ENCODE data around the gene NCAPD2. TPM values are rescaled to one million over a fixed set of nuclear protein-coding genes. Genes with fewer than 3 reads are reported as not detected.
"Not testable (repeated sequence)": the region's sequence is repeated elsewhere in the genome, so short reads cannot be mapped to it uniquely, and the experiment has no call there.

NCAPD2 gene
- total RNA-seq, 6 experiments from 2014 or later = 42.2 to 75.9 (median 65.4) TPM

DNA sequence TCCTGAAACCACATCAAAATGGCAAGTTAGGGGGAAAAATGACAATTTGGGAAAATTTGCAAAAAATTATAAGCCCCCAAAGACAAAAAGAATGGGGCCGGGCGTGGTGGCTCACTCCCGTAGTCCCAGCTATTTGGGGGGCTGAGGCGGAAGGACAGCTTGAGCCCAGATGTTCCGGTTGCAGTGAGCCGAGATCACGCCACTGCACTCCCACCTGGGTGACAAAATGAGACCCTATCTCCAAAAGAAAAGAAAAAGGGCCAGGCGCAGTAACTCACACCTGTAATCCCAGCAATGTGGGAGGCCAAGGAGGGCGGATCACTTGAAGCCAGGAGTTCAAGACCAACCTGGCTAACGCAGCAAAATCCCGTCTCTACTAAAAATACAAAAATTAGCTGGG, 21.4 kb upstream of the NCAPD2 start:
- TF ChIP-seq, protein P1, sequence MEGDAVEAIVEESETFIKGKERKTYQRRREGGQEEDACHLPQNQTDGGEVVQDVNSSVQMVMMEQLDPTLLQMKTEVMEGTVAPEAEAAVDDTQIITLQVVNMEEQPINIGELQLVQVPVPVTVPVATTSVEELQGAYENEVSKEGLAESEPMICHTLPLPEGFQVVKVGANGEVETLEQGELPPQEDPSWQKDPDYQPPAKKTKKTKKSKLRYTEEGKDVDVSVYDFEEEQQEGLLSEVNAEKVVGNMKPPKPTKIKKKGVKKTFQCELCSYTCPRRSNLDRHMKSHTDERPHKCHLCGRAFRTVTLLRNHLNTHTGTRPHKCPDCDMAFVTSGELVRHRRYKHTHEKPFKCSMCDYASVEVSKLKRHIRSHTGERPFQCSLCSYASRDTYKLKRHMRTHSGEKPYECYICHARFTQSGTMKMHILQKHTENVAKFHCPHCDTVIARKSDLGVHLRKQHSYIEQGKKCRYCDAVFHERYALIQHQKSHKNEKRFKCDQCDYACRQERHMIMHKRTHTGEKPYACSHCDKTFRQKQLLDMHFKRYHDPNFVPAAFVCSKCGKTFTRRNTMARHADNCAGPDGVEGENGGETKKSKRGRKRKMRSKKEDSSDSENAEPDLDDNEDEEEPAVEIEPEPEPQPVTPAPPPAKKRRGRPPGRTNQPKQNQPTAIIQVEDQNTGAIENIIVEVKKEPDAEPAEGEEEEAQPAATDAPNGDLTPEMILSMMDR (IDR thresholded peaks at IDR 0.05) = no peak
- Mint-ChIP-seq H3K27me3 (ENCODE audit: insufficient read depth) (peaks cover 3% of the 10 kb centered on the region), H3K4me3 (no peak overlapping the region), H3K36me3 (ENCODE audit: low read depth) (peaks cover 9% of the 10 kb centered on the region; the same call in 1 of the 2 replicates), H3K27ac (no peak overlapping the region; the same call in 1 of the 2 replicates), H3K4me1 (ENCODE audit: low read depth) (peaks cover 54% of the 10 kb centered on the region), H3K9me3 (no peaks in the 10 kb centered on the region)
- DNase-seq = no peak

DNA sequence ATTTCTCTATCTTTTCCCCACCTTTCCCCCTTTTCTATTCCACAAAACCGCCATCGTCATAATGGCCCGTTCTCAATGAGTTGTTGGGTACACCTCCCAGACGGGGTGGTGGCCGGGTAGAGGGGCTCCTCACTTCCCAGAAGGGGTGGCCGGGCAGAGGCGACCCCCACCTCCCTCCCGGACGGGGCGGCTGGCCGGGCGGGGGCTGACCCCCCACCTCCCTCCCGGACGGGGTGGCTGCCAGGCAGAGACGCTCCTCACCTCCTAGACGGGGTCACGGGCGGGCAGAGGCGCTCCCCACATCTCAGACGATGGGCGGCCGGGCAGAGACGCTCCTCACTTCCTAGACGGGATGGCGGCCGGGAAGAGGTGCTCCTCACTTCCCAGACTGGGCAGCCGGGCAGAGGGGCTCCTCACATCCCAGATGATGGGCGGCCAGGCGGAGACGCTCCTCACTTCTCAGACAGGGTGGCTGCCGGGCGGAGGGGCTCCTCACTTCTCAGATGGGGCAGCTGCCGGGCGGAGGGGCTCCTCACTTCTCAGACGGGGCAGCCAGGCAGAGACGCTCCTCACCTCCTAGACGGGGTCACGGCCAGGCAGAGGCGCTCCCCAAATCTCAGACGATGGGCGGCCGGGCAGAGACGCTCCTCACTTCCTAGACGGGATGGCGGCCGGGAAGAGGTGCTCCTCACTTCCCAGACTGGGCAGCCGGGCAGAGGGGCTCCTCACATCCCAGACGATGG, 18.5 kb upstream of the NCAPD2 start:
- not testable (repeated sequence) for H3K27me3 Mint-ChIP-seq (ENCODE audit: insufficient read depth); H3K36me3 Mint-ChIP-seq (ENCODE audit: low read depth); DNase-seq; H3K27ac Mint-ChIP-seq; H3K9me3 Mint-ChIP-seq; H3K4me3 Mint-ChIP-seq
- H3K4me1 Mint-ChIP-seq (ENCODE audit: low read depth) = peaks cover 44% of the 10 kb centered on the region

DNA sequence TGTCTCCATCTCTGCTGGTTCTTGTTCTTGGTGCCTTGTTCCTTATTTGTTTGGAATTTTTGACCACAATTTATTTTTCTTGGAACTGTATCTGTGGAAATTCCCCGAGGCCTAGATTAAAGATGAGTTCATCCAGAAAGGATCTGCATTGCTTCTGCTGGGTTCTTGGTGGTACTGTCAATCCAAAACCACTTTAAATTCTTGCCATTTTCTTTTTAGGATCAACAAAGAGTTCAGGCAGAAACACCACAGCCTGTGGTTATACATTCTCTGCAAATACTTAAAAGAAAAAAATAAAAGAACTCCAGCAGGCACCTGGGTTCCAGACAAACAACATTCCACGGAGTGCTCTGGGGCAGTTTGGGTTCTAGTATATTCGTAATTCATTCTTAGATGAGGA, 17.4 kb upstream of the NCAPD2 start:
- Mint-ChIP-seq H3K27ac (peak overlapping the region; percentile 67), H3K4me3 (no peak overlapping the region), H3K4me1 (ENCODE audit: low read depth) (peaks cover 37% of the 10 kb centered on the region), H3K36me3 (ENCODE audit: low read depth) (no peaks in the 10 kb centered on the region), H3K9me3 (no peaks in the 10 kb centered on the region), H3K27me3 (ENCODE audit: insufficient read depth) (peaks cover 6% of the 10 kb centered on the region)
- TF ChIP-seq, protein P1 (IDR thresholded peaks at IDR 0.05) = no peak
- peak; percentile 84 for DNase-seq

DNA sequence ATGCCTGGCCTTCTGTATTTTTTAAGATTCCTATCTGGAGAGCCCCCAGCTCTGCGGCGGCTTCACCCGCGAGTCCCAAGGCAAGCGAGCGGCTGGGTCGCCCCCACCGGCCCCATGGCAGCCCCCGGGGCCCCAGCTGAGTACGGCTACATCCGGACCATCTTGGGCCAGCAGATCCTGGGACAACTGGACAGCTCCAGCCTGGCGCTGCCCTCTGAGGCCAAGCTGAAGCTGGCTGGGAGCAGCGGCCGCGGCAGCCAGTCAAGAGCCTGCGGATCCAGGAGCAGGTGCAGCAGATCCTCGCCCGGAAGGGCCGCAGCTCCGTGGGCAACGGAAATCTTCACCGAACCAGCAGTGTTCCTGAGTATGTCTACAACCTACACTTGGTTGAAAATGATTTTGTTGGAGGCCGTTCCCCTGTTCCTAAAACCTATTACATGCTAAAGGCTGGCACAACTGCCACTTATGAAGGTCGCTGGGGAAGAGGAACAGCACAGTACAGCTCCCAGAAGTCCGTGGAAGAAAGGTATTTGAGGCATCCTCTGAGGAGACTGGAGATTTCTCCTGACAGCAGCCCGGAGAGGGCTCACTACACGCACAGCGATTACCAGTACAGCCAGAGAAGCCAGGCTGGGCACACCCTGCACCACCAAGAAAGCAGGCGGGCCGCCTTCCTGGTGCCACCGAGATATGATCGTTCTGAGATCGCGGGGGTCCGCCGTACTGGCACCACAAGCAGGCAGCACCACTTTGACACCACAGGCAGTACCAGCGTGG, 16.1 kb upstream of the NCAPD2 start:
- not testable (repeated sequence) for H3K27ac Mint-ChIP-seq; H3K9me3 Mint-ChIP-seq; H3K4me3 Mint-ChIP-seq; H3K27me3 Mint-ChIP-seq (ENCODE audit: insufficient read depth); H3K36me3 Mint-ChIP-seq (ENCODE audit: low read depth); DNase-seq
- H3K4me1 Mint-ChIP-seq (ENCODE audit: low read depth) = peaks cover 26% of the 10 kb centered on the region

DNA sequence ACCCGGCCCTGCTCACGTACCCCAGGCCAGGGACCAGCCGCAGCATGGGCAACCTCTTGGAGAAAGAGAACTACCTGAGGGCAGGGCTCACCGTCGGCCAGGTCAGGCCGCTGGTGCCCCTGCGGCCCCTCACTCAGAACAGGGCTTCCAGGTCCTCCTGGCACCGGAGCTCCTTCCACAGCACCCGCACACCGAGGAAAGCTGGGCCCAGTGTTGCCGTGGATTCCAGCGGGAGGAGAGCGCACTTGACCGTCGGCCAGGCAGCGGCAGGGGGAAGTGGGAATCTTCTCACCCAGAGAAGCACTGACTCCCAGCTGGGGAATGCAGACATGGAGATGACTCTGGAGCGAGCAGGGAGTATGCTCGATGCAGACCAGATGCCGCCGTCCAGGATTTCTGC, 15.5 kb upstream of the NCAPD2 start:
- H3K9me3 Mint-ChIP-seq = no peaks in the 10 kb centered on the region
- H3K27ac Mint-ChIP-seq = no peak overlapping the region
- H3K4me3 Mint-ChIP-seq = peak overlapping the region; percentile 51; the same call in 1 of the 2 replicates
- TF ChIP-seq, protein P1 (IDR thresholded peaks at IDR 0.05) = no peak
- DNase-seq = no peak
- peaks cover 7% of the 10 kb centered on the region for H3K27me3 Mint-ChIP-seq (ENCODE audit: insufficient read depth)
- H3K36me3 Mint-ChIP-seq (ENCODE audit: low read depth) = no peaks in the 10 kb centered on the region
- peaks cover 26% of the 10 kb centered on the region for H3K4me1 Mint-ChIP-seq (ENCODE audit: low read depth)

DNA sequence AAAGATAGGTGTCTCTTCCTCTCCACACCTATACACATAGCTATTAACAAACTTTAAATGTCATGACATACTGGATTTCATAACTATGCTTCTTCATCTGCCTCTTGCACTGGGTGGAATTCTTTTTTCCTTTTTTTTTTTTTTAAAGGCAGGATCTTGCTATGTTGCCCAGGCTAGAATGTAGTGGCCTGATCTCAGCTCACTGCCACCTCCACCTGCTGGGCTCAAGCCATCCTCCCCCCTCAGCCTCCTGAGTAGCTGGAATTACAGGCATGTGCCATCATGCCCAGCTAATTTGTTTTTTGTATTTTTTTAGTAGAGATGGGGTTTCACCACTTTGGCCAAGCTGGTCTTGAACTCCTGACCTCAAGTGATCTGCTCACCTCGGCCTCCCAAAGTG, 5.7 kb upstream of the NCAPD2 start:
- TF ChIP-seq, protein P1 (IDR thresholded peaks at IDR 0.05) = no peak
- no peak for DNase-seq
- Mint-ChIP-seq H3K4me1 (ENCODE audit: low read depth) (peaks cover 12% of the 10 kb centered on the region), H3K27me3 (ENCODE audit: insufficient read depth) (peaks cover 7% of the 10 kb centered on the region), H3K36me3 (ENCODE audit: low read depth) (peaks cover 14% of the 10 kb centered on the region), H3K27ac (peak overlapping the region; percentile 5; the same call in 1 of the 2 replicates), H3K9me3 (no peaks in the 10 kb centered on the region), H3K4me3 (no peak overlapping the region)

Measured in HFFc6 (cell line).